Measurements from ENCODE around the gene RAX2. TPM values are rescaled to one million over a fixed set of nuclear protein-coding genes. Genes with fewer than 3 reads are reported as not detected.

Gene RAX2
- total RNA-seq, 1 experiment from 2014 or later, result not detected

GRCh38 chr19:3725640-3726310, 46.3 kb downstream of the RAX2 start:
- H3K79me2 ChIP-seq (ENCODE audit: low read length), result no peaks in the 10 kb centered on the region
- DNase-seq, result no peak
- H3K9me2 ChIP-seq (replicated peaks; ENCODE audit: insufficient read depth, low read length), result no peaks in the 10 kb centered on the region
- no peaks in the 10 kb centered on the region for H3K27me3 ChIP-seq (ENCODE audit: low read length)
- H3K4me3 ChIP-seq (ENCODE audit: low read length), result no peak overlapping the region
- no peak overlapping the region for H3K4me2 ChIP-seq (ENCODE audit: low read depth, low read length, poor library complexity, severe bottlenecking)
- H3K36me3 ChIP-seq (ENCODE audit: insufficient read depth, low read length), result no peaks in the 10 kb centered on the region
- no peak overlapping the region for H3K9ac ChIP-seq (ENCODE audit: low read length)
- no peaks in the 10 kb centered on the region for H3K4me1 ChIP-seq (ENCODE audit: low read length)
- no peak overlapping the region for H3K27ac ChIP-seq (ENCODE audit: low read length)
- H4K20me1 ChIP-seq (ENCODE audit: insufficient read depth, low read depth, low read length), result no peaks in the 10 kb centered on the region
- H2AFZ ChIP-seq (ENCODE audit: low read length), result no peak overlapping the region
- no peaks in the 10 kb centered on the region for H3K9me3 ChIP-seq (ENCODE audit: low read length)

DNA sequence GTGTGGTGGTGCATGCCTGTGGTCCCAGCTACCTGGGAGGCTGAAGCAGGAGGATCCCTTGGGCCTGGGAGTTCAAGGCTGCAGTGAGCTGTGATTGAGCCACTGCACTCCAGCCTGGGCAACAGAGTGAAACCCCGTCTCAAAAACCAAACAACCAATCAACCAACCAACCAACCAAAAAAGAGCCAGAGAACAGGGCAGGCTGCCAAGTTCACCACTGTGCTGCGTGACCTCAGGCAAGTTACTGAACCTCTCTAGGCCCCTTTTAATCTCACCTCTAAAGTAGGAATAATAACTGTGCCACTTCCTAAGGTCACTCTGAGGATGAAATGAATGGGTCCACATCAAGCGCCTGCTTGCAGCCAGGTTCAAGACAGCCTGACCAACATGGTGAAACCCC, 46.9 kb downstream of the RAX2 start:
- no peaks in the 10 kb centered on the region for H3K4me1 ChIP-seq (ENCODE audit: low read length)

GRCh38 chr19:3723883-3724282, 48.1 kb downstream of the RAX2 start:
- Histone ChIP-seq H3K27ac (ENCODE audit: low read length) (no peak overlapping the region), H3K79me2 (ENCODE audit: low read length) (no peaks in the 10 kb centered on the region), H3K4me3 (ENCODE audit: low read length) (no peak overlapping the region), H2AFZ (ENCODE audit: low read length) (no peak overlapping the region), H3K9me3 (ENCODE audit: low read length) (no peaks in the 10 kb centered on the region), H3K9me2 (replicated peaks; ENCODE audit: insufficient read depth, low read length) (no peaks in the 10 kb centered on the region), H4K20me1 (ENCODE audit: insufficient read depth, low read depth, low read length) (no peaks in the 10 kb centered on the region), H3K4me1 (ENCODE audit: low read length) (no peaks in the 10 kb centered on the region), H3K27me3 (ENCODE audit: low read length) (no peaks in the 10 kb centered on the region), H3K9ac (ENCODE audit: low read length) (no peak overlapping the region), H3K36me3 (ENCODE audit: insufficient read depth, low read length) (no peaks in the 10 kb centered on the region), H3K4me2 (ENCODE audit: low read depth, low read length, poor library complexity, severe bottlenecking) (no peak overlapping the region)
- no peak for DNase-seq

More for the DNA sequence above, 46.9 kb downstream of the RAX2 start:
- Histone ChIP-seq H3K79me2 (ENCODE audit: low read length) (no peaks in the 10 kb centered on the region), H3K9ac (ENCODE audit: low read length) (no peak overlapping the region), H3K27ac (ENCODE audit: low read length) (no peak overlapping the region), H3K36me3 (ENCODE audit: insufficient read depth, low read length) (no peaks in the 10 kb centered on the region), H3K27me3 (ENCODE audit: low read length) (no peaks in the 10 kb centered on the region), H3K9me3 (ENCODE audit: low read length) (no peaks in the 10 kb centered on the region), H3K4me3 (ENCODE audit: low read length) (no peak overlapping the region), H4K20me1 (ENCODE audit: insufficient read depth, low read depth, low read length) (no peaks in the 10 kb centered on the region), H2AFZ (ENCODE audit: low read length) (no peak overlapping the region), H3K4me2 (ENCODE audit: low read depth, low read length, poor library complexity, severe bottlenecking) (no peak overlapping the region), H3K9me2 (replicated peaks; ENCODE audit: insufficient read depth, low read length) (no peaks in the 10 kb centered on the region)
- DNase-seq, result no peak

DNA sequence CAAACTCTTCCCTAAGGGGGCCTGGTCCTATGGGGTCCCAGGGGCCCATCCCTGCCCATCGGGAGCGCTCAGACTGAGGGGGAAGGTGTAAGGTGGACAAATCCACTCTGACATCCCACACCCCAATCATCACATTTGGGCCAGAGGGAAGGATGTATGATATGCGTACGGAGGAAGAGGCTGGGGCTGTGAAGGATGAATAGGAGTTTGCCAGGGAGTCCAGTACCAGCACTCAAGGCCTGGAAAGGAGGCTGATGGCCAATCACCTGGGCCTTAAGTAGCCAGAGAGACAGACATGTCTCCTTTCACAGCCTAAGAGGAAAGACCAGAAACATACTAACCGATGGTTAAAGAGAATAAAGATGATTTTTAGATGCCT, 48.9 kb downstream of the RAX2 start:
- Histone ChIP-seq H3K4me2 (ENCODE audit: low read depth, low read length, poor library complexity, severe bottlenecking) (no peak overlapping the region), H4K20me1 (ENCODE audit: insufficient read depth, low read depth, low read length) (no peaks in the 10 kb centered on the region), H3K27me3 (ENCODE audit: low read length) (no peaks in the 10 kb centered on the region), H3K9me2 (replicated peaks; ENCODE audit: insufficient read depth, low read length) (no peaks in the 10 kb centered on the region), H3K36me3 (ENCODE audit: insufficient read depth, low read length) (no peaks in the 10 kb centered on the region), H2AFZ (ENCODE audit: low read length) (no peak overlapping the region), H3K4me3 (ENCODE audit: low read length) (no peak overlapping the region), H3K4me1 (ENCODE audit: low read length) (no peaks in the 10 kb centered on the region), H3K9me3 (ENCODE audit: low read length) (no peaks in the 10 kb centered on the region), H3K27ac (ENCODE audit: low read length) (no peak overlapping the region), H3K9ac (ENCODE audit: low read length) (no peak overlapping the region), H3K79me2 (ENCODE audit: low read length) (no peaks in the 10 kb centered on the region)
- DNase-seq, result no peak

GRCh38 chr19:3722443-3723109, 49.5 kb downstream of the RAX2 start:
- no peaks in the 10 kb centered on the region for H3K9me3 ChIP-seq (ENCODE audit: low read length)
- H2AFZ ChIP-seq (ENCODE audit: low read length), result no peak overlapping the region
- no peak overlapping the region for H3K9ac ChIP-seq (ENCODE audit: low read length)
- H3K4me2 ChIP-seq (ENCODE audit: low read depth, low read length, poor library complexity, severe bottlenecking), result no peak overlapping the region
- H3K27ac ChIP-seq (ENCODE audit: low read length), result no peak overlapping the region
- H3K36me3 ChIP-seq (ENCODE audit: insufficient read depth, low read length), result no peaks in the 10 kb centered on the region
- H3K27me3 ChIP-seq (ENCODE audit: low read length), result no peaks in the 10 kb centered on the region
- no peak for DNase-seq
- H3K4me1 ChIP-seq (ENCODE audit: low read length), result no peaks in the 10 kb centered on the region
- H4K20me1 ChIP-seq (ENCODE audit: insufficient read depth, low read depth, low read length), result no peaks in the 10 kb centered on the region
- no peak overlapping the region for H3K4me3 ChIP-seq (ENCODE audit: low read length)
- H3K9me2 ChIP-seq (replicated peaks; ENCODE audit: insufficient read depth, low read length), result no peaks in the 10 kb centered on the region
- no peaks in the 10 kb centered on the region for H3K79me2 ChIP-seq (ENCODE audit: low read length)

DNA sequence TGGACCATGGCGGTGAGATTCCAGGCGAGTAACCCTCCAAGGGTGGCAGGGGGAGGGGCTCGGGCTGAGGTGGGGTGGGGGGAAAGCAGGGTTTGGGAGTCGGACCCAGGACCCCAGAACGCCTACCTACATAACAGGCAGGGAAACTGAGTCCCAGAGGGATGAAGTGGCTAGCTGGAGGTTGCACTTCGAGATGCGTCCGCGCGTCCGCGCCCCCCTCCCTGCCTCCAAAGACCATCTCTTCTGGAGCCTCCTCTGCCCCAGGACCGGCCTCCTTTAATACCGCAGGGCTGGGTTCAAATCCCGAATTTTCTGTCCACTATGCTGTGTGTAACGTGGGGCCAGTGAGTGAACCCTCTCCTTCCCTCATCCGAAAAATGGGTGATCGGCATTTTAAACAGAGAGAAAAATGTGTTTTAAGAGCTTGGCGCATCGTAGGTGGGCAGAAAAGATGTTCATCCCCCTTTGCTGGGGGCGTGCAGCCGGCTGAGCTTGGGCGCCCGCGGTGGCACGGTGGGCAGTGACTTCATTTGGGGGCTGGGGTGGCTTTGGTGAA, 50.1 kb downstream of the RAX2 start:
- Histone ChIP-seq H4K20me1 (ENCODE audit: insufficient read depth, low read depth, low read length) (no peaks in the 10 kb centered on the region), H3K36me3 (ENCODE audit: insufficient read depth, low read length) (no peaks in the 10 kb centered on the region), H3K4me3 (ENCODE audit: low read length) (no peak overlapping the region), H3K4me2 (ENCODE audit: low read depth, low read length, poor library complexity, severe bottlenecking) (no peak overlapping the region), H3K79me2 (ENCODE audit: low read length) (no peaks in the 10 kb centered on the region), H3K27me3 (ENCODE audit: low read length) (no peaks in the 10 kb centered on the region), H3K9me2 (replicated peaks; ENCODE audit: insufficient read depth, low read length) (no peaks in the 10 kb centered on the region), H3K9me3 (ENCODE audit: low read length) (no peaks in the 10 kb centered on the region), H2AFZ (ENCODE audit: low read length) (no peak overlapping the region), H3K27ac (ENCODE audit: low read length) (no peak overlapping the region), H3K4me1 (ENCODE audit: low read length) (no peaks in the 10 kb centered on the region), H3K9ac (ENCODE audit: low read length) (no peak overlapping the region)
- DNase-seq, result no peak

DNA sequence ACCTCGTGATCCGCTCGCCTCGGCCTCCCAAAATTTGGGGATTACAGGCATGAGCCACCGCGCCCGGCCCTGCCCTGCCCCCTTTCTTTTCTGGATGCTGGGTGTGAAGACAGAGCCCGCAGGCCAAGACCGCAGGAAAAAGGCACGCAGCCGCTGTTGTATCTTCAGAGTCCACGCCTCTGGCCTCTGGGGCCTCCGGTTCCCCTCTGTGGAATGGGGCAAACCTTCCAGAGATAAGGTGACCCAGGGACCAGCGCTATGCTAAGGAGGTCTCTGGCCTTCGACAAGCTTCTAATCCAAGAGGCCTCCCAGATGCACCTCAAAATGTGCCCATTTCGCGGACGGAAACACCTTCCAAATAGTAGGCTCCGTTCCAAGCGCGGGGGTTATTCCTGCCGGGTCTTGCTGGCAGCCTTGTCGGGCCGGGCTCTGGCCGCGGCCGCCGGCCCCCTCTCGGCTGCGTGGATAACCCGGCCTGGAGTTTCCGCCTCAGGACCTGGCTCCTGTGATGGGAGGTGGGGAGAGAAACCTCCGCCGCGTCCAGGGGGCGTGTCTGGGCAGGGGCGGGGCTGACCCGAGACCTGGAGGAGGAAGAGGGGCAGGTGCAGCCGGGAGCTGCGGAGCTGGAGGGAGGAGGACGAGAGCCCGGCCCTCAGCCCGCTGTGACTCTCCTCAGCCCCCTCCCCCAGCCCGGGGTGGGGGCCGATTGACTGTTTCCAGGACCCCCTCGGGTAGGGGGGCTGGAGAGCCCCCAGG, 50.7 kb downstream of the RAX2 start:
- H3K9me3 ChIP-seq (ENCODE audit: low read length), result no peaks in the 10 kb centered on the region
- no peak overlapping the region for H3K27ac ChIP-seq (ENCODE audit: low read length)
- no peaks in the 10 kb centered on the region for H3K36me3 ChIP-seq (ENCODE audit: insufficient read depth, low read length)
- H2AFZ ChIP-seq (ENCODE audit: low read length), result no peak overlapping the region
- no peak overlapping the region for H3K9ac ChIP-seq (ENCODE audit: low read length)
- H3K79me2 ChIP-seq (ENCODE audit: low read length), result no peaks in the 10 kb centered on the region
- no peaks in the 10 kb centered on the region for H3K27me3 ChIP-seq (ENCODE audit: low read length)
- no peak overlapping the region for H3K4me3 ChIP-seq (ENCODE audit: low read length)
- H3K9me2 ChIP-seq (replicated peaks; ENCODE audit: insufficient read depth, low read length), result no peaks in the 10 kb centered on the region
- peak; percentile 94 for DNase-seq
- no peak overlapping the region for H3K4me2 ChIP-seq (ENCODE audit: low read depth, low read length, poor library complexity, severe bottlenecking)
- H3K4me1 ChIP-seq (ENCODE audit: low read length), result no peaks in the 10 kb centered on the region
- H4K20me1 ChIP-seq (ENCODE audit: insufficient read depth, low read depth, low read length), result no peaks in the 10 kb centered on the region

DNA sequence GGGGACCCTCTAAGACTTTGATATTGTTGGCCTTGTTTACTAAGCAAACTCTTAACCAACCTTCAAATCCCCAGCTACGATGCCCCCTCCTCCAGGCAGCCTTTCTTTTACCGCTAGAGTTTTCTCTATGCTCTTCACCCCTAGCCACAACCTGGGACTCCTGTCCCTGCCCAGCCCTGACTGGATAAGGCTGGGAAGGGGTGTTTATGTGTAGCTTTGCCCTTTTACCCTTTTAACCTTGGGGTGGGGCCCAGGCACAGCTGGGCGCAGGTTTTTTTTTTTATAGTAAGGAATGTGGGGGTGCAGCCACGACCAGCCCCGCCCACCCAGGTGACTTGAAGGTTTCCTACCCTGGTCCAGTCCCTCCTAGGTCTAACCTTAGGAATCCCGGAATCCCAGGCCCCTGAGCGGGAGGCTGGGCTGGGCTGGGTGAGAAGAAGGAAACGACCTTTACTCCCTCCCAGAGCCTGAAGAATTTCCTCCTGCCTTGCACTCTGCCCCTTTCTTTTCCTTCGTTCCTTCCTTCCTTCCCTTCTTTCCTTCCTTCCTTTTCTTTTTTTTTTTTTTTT, 51.6 kb downstream of the RAX2 start:
- H3K27ac ChIP-seq (ENCODE audit: low read length), result no peak overlapping the region
- no peaks in the 10 kb centered on the region for H3K27me3 ChIP-seq (ENCODE audit: low read length)
- H4K20me1 ChIP-seq (ENCODE audit: insufficient read depth, low read depth, low read length), result no peaks in the 10 kb centered on the region
- no peak overlapping the region for H2AFZ ChIP-seq (ENCODE audit: low read length)
- H3K4me1 ChIP-seq (ENCODE audit: low read length), result no peaks in the 10 kb centered on the region
- no peaks in the 10 kb centered on the region for H3K9me2 ChIP-seq (replicated peaks; ENCODE audit: insufficient read depth, low read length)
- no peaks in the 10 kb centered on the region for H3K36me3 ChIP-seq (ENCODE audit: insufficient read depth, low read length)
- no peak overlapping the region for H3K4me3 ChIP-seq (ENCODE audit: low read length)
- no peaks in the 10 kb centered on the region for H3K79me2 ChIP-seq (ENCODE audit: low read length)
- H3K9ac ChIP-seq (ENCODE audit: low read length), result no peak overlapping the region
- no peaks in the 10 kb centered on the region for H3K9me3 ChIP-seq (ENCODE audit: low read length)
- no peak for DNase-seq
- H3K4me2 ChIP-seq (ENCODE audit: low read depth, low read length, poor library complexity, severe bottlenecking), result no peak overlapping the region

All from Karpas-422 (cell line).